Neural progenitor cell (in vitro differentiated cells): ENCODE data around the gene IL17B.

Source experiments
- CTCF ChIP-seq: fragments of 200-600 bp; sonication (generic); IDR thresholded peaks from 2 replicates; pipeline ENCODE4 v1.5.1; 2017; ENCODE audit warnings: antibody characterized with exemption, mild to moderate bottlenecking
- EZH2 ChIP-seq: fragments of 200-600 bp; sonication (generic); IDR thresholded peaks from 2 replicates; pipeline ENCODE4 v1.6.1; 2017; ENCODE audit warnings: antibody characterized with exemption, mild to moderate bottlenecking, moderate library complexity
- EZH2phosphoT487 ChIP-seq: fragments of 200-600 bp; sonication (generic); IDR thresholded peaks from 2 replicates; pipeline ENCODE4 v1.6.1; 2017; ENCODE audit warnings: antibody characterized with exemption

GRCh38 chr5:149380466-149381121, 1.5 kb upstream of the IL17B start:
- TF ChIP-seq EZH2phosphoT487 (no peak), CTCF (no peak), EZH2 (no peak)
